NCI-H187 treated with DMSO at 0.1 percent for 48 hours (cell line): Measurements from ENCODE around the gene HPCA.

Experiments
- DNase-seq: peaks from one replicate; lab custom pipeline; 2025; lab: John Stamatoyannopoulos, UW

HPCA gene

GRCh38 chr1:32871364-32872191, 14.7 kb upstream of the HPCA start:
- DNase-seq, result no peak

- no peak for DNase-seq
Observed at GRCh38 chr1:32872192-32872460, 14.2 kb upstream of the HPCA start.

GRCh38 chr1:32873484-32873883, 12.8 kb upstream of the HPCA start:
- DNase-seq, result no peak

DNA sequence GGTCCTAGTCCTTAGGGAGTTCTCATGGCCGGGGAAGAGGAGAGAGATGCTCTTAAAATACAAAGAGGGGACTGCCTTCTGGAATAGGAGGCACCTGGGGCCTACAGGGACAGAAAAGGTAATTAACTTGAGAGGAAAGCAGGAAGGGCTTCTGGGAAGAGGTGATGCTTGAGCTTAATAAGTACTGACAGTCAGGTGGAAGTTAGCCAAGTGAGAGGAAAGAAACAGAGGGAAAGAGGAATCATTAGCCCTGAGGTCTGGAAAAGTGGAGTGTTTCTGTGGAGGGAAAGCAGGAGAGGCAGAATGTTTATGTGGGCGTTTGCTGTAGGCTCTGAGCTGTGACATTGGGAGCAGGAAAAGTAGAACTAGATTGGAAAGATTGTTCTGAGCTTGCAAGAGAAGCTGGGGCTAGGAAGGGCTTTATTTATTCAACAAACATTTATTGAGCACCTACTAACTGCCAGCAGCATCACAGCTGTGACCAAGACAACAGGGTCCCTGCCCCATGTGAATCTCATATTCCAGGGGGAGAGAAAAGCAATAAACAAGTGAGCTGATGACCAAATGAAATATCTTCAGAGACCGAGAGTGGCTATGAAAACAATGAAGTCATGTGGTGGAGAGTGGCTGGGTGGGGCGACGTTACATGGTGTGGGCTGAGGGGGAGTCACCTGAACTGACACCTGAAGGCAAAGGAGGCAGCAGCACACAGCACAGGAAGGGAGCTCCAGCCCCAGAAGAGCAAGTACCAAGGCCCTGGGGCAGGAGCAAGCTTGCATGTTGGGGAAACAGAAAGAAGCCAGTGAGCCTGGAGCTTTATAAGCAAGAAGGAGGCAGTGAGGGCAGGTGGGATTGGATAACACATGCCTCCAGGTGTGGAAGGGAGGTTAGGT, 11.2 kb upstream of the HPCA start:
- no peak for DNase-seq

- DNase-seq, result no peak
Observed at GRCh38 chr1:32876341-32877210, 9.7 kb upstream of the HPCA start.

- no peak for DNase-seq
Observed at GRCh38 chr1:32877211-32878110, 8.8 kb upstream of the HPCA start.

DNA sequence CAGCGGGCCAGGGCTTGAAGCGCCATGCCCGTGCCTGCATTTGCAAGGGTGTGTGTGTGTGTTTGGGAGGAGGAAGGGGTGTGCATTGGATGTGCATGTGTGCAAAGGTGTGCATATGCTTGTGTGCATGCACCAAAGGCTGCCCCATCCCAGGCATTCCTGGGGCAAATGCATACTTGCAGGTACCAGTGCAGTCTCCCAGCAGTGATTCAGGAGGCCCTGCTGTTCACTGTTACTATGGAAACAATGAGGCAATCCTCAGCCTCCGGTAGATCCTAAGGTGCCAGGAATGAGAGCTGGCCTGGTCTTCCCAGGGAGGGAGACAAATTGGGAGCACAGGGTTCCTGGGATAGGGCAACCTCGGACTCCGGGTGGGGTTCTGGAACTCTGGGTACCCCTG, 8.1 kb upstream of the HPCA start:
- DNase-seq, result no peak

- DNase-seq, result no peak
Observed at GRCh38 chr1:32878637-32879041, 7.7 kb upstream of the HPCA start.

DNA sequence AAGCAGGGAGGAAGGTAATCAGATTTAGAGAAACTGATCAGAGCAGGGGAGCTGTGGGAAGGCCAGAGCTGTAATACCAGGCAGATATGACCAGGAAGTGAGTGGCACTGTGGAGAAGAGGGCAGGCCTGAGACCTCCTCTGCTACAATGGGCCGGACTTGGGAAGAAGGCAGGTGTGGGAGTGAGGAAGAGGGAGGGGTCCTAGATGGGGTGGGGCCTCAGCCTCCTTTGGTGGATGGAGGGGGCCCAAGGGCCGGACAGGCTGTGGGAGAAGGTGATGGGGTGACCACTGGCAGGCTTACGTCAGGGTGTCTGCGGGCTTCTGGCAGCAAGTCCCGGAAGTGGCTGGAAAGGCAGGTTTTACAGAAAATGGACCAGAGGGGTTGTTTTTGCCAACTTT, 5.0 kb upstream of the HPCA start:
- DNase-seq, result no peak

DNA sequence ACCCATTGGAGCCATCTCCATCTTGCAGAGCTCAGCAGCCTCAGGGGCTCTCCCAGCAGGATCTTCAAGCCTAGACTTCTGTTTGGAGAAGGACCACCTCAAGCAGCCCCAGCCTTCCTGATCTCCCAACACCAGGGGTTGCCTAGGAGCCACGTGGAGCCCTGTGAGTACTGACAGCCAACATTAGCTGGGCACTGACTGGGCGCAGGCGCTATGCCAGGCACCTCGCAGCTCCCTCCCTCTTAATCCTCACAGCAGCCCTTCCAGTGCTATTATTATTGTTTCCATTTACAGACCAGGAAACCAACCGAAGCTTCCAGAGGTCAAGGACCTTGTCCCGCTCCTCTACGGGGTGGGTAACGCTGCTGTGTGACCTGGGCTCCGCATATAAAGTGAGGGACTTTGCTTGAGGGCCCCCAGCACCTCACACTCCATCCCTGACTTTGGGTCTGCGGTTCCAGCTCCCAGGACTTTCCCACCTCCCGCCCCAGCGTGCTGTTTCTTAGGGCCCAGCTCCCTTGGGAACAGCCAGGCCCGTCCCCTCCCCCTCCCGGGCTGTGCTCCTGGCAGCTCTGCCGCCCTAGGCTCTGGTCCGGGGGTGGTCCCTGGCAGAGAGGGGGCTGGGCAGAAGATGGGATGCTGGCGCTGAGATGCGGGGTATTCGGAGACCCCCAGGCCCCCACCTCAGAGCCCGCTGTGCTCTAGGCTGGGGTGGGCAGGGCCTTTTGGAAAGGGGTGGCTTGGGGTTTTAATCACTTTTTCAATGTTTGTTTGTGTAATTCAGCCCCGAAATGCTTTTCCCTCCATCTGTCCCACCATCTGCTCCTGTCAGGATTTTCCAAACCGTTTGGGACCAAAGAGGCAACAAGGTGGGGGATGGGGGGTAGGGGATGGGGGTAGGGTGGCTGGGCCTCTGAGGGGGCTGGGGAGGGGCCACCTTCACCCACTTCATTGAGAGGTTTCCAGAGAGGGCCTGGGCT, 4.1 kb upstream of the HPCA start:
- no peak for DNase-seq

- DNase-seq, result no peak
Observed at GRCh38 chr1:32883338-32884031, 2.8 kb upstream of the HPCA start.

- DNase-seq, result no peak
Observed at GRCh38 chr1:32884032-32884372, 2.3 kb upstream of the HPCA start.

DNA sequence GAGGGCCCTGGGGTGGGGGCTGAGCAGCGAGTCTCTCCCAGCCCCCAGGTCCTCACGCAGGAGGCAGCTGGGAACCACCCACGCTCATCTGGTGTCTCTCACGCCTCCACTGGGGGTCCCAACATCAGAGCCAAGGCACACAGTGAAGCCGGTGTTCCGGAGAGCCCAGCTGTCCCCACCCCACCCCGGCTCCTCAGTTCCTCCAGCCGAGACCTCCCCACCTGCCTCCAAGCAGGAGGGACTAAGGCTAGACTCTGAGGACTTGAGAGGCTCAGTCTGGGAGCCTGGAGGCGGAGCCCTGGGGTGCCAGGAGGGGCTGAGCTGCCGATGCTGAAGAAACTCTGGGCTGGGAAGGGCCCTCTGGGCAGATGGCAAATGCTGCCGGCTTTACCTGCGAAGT, 1.6 kb upstream of the HPCA start:
- no peak for DNase-seq

DNA sequence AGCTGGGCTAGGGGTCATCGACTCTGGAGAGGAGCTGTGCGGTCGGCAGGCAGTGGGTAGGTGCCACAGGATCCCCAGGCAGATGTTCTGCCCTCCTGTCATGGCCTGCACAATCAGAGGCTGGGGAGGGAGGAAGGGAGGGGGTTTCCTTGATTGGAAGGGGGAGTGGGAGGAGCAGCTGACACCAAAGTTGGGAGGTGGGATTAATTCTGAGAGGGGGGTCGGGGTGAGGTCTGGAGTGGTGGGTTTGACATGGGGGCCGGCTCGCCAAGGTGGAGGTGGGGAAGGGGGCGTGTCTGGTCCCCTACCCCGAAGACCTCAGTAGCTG, 651 bp upstream of the HPCA start:
- DNase-seq, result no peak

GRCh38 chr1:32886828-32887414, 630 bp downstream of the HPCA start:
- DNase-seq, result no peak

GRCh38 chr1:32887623-32888022, 1.3 kb downstream of the HPCA start:
- no peak for DNase-seq

GRCh38 chr1:32888134-32888533, 1.8 kb downstream of the HPCA start:
- DNase-seq, result no peak

DNA sequence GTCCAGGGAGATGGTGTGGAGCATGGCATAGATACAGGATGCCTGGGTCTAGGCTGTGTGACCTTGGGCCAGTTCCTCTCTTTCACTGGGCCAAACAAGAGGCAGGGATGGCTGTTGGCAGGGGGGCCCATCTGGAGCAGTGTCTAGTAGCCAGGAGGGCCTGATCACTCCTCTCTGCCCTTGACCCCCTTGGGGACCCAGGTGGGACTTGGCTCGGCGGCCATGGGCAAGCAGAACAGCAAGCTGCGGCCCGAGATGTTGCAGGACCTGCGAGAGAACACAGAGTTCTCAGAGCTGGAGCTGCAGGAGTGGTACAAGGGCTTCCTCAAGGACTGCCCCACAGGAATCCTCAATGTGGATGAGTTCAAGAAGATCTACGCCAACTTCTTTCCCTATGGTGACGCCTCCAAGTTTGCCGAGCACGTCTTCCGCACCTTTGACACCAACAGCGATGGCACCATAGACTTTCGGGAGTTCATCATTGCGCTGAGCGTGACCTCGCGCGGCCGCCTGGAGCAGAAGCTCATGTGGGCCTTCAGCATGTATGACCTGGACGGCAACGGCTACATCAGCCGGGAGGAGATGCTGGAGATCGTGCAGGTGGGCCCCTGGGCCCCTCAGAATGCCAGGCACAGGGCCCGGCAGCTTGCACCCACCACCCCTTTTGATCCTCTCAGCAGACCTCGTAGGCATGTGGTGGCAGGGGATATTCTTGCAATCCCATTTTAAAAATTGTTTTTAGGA, 2.6 kb downstream of the HPCA start:
- DNase-seq, result no peak
